ENCODE data around the gene ZNF593OS.

The ZNF593OS gene

DNA sequence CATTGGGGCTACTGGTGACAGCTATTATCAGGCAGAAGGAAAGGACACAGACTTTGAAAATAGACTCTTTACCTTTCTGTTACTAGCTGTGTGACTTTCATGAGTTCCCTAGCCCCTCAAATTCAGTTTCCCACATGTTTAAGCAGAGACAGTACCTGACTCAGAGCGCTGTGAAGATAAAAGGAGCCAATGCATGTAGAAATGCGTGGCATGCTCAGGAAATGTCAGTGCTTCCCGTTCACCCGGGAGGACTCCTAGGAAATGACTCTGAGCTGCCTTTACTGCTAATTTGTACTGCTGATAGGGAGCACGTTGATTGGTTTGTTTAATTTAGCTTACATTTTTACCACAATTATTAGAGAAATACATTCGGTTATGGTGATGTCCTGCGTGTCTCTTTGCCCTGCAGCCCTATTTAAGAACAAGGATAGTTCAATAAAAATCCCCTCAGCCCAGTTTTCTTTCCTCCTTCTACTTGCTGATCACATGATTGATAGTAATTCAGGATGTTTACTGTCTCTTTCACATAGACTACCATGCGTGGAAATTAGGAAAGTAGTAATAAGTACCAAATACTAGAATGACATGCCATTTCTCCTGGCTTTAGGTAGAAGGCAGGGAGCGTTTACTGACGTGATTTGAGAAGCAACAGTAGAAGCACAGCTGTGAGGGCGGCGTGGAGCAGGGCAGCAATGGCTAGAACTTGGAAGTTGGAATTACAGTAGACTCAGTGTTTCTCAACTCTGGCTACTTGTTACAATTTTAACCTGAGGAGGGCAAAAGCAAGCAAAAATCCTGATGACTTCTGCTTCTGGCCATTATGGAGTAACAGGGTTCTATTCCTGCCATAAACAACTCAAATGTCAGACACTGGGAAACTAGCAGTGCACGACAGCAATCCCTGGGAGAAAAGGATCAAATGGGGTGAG, 44.1 kb downstream of the ZNF593OS start:
- DNase-seq (ENCODE audit: low spot score) = no peak

DNA sequence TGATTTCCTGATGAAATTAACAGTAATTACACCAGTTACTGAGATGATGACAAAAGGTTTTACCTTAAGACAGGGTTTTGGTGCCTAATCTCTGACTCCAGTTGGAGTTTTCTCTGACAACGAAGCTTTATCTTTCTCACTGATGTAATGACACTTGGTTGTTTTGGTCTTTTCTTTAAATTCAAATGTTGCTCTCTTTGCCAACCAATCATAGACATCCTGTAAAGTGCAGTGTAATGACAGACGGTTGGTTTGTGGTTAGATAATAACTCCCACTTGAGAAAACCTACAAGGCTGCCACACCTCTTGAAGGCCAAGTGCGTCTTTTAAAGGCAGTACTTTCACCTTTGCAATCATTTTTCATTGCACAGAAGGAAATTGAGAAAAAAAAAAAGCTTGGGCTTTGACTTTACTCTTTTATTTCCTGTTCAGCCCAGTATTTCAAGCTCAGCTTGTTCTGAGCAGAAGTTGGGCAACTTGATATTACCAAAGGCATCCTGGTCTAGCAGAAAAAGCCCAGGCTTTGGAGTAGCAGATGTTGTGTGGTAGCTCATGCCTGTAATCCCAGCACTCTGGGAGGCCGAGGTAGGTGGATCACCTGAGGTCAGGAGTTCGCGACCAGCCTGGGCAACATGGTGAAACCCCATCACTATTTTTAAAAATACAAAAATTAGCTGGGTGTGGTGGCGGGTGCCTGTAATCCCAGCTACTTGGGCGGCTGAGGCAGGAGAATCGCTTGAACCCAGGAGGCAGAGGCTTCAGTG, 45.1 kb downstream of the ZNF593OS start:
- DNase-seq (ENCODE audit: low spot score) = peak; percentile 83
- peak; percentile 87 for FAIRE-seq

More for the DNA sequence above, 44.1 kb downstream of the ZNF593OS start:
- FAIRE-seq = no peak

GRCh38 chr1:26125946-26126320, 45.7 kb downstream of the ZNF593OS start:
- no peak for FAIRE-seq
- no peak for DNase-seq (ENCODE audit: low spot score)

DNA sequence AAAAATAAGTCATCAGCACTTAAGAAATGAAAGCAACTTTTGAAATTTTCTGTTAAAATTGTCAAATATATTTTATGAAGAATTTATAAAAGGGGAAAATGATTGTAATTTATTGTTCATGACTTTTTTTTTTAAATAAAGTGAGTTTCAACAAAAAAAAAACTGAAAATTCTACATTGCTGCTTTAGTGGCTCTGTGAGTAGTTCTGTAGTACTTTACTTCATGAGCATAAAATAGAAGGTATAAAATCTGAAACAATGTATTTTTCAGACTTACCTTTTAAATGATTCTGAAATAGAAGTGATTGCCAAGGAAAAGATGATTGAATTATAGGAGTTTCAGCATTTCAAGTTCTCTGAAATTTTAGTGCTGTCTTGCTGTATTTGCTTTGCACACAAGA, 46.2 kb downstream of the ZNF593OS start:
- FAIRE-seq (peak; percentile 24), DNase-seq (ENCODE audit: low spot score) (no peak)

DNA sequence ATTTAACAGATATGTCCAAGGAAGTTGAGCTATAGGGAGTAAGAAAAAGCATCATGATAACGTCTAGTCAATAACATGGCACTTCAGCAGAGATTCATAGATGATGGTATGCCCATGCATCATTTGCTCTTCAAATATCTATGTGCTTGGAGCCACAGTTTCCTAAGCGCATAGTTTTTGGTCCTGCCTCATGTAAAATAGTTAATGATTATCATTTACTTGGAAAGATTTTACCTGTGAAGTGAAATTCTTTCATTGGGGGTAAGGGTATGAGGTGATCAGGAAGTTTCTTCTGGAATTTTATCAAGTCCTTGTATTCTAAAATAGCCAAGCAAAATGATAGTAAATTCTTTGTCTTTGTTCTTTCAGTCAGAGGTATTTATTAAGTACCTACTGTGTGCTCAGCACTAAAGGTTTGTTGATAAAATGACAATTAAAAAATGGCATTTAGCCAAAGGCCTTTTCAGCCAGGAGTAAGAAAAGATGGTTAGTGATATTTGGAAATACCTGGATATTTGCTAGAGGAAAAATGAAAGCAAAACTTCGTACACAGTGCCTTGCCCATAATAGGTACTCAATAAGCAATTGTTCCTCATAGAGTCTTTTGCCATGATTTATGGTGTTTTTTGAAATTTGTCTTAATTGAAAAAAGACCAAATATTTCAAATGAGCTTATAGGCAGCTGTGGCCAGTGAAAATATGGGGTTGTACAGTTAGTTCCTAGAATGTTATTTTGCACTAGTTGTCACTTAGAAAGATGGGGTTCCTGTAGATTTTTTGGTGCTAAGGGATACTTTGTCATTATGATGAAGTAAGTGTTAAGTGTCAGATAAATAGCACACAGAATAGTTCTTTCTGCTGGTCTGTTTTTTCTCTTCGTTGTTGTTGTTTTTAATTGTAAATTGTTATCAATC, 47.0 kb downstream of the ZNF593OS start:
- no peak for DNase-seq (ENCODE audit: low spot score)
- peak; percentile 29 for FAIRE-seq

GRCh38 chr1:26122988-26123973, 48.4 kb downstream of the ZNF593OS start:
- peak; percentile 63 for DNase-seq (ENCODE audit: low spot score)
- peak; percentile 92 for FAIRE-seq

DNA sequence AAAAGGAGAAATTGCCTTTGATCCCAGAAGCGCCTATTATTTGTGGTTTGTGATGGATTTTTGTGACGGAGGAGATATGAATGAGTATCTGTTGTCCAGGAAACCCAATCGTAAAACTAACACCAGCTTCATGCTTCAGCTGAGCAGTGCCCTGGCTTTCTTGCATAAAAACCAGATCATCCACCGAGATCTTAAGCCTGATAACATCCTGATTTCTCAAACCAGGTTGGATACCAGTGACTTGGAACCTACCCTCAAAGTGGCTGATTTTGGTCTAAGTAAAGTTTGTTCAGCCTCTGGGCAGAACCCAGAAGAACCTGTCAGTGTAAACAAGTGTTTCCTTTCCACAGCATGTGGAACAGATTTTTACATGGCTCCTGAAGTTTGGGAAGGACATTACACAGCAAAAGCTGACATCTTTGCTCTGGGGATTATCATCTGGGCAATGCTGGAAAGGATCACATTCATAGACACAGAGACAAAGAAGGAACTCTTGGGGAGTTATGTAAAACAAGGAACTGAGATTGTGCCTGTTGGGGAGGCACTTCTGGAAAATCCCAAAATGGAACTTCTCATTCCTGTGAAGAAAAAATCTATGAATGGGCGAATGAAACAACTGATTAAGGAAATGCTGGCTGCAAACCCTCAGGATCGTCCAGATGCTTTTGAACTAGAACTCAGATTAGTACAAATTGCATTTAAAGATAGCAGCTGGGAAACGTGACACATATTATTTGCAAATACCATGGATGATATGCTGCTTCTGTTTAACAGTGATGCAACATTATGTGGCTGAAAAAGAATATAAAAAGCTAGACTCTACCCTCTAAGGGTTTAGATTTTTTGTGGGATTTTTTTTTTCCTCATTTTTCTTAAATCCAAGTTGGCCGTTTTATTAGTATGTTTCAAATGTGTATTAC, 49.5 kb downstream of the ZNF593OS start:
- peak; percentile 77 for FAIRE-seq

GRCh38 chr1:26119892-26120608, 51.6 kb downstream of the ZNF593OS start:
- FAIRE-seq = no peak
- DNase-seq (ENCODE audit: low spot score) = no peak

More for the DNA sequence above, 49.5 kb downstream of the ZNF593OS start:
- peak; percentile 68 for DNase-seq (ENCODE audit: low spot score)
